Effector memory CD4-positive, alpha-beta T cell (primary cell): ENCODE data around the gene METRNL.

Source experiments
- DNase-seq, 3 donors: peaks; one replicate each; pipeline ENCODE4 v3.0.0-alpha.2; 2020
- H3K27ac ChIP-seq: 2 replicates; pipeline ENCODE4 v1.7.0; 2013; ENCODE audit warnings: mild to moderate bottlenecking, low read length, moderate library complexity; ENCODE audit not compliant: insufficient read depth, poor library complexity, severe bottlenecking
- H3K27me3 ChIP-seq: replicated peaks from 2 replicates; pipeline ENCODE4 v1.7.0; 2013; ENCODE audit warnings: mild to moderate bottlenecking, low read length; ENCODE audit not compliant: insufficient read depth, control insufficient read depth, poor library complexity, severe bottlenecking
- H3K36me3 ChIP-seq: 2 replicates; pipeline ENCODE4 v1.7.0; 2013; ENCODE audit warnings: mild to moderate bottlenecking, low read length, moderate library complexity; ENCODE audit not compliant: control insufficient read depth, insufficient read depth
- H3K4me1 ChIP-seq: 2 replicates; pipeline ENCODE4 v1.7.0; 2013; ENCODE audit warnings: low read length, mild to moderate bottlenecking; ENCODE audit not compliant: control insufficient read depth, insufficient read depth, poor library complexity, severe bottlenecking
- H3K4me3 ChIP-seq: 2 replicates; pipeline ENCODE4 v1.7.0; 2013; ENCODE audit warnings: low read length, low read depth, mild to moderate bottlenecking; ENCODE audit not compliant: insufficient read depth, poor library complexity, severe bottlenecking
- H3K9me3 ChIP-seq: 2 replicates; pipeline ENCODE4 v1.7.0; 2013; ENCODE audit warnings: mild to moderate bottlenecking, low read length, moderate library complexity; ENCODE audit not compliant: control insufficient read depth

Gene METRNL

GRCh38 chr17:83099086-83099555 lies 19.7 kb downstream of the METRNL start:
- DNase-seq: no peak
- Histone ChIP-seq H3K36me3 (peaks cover 3% of the 10 kb centered on the region), H3K27ac (no peak overlapping the region), H3K27me3 (peaks cover 16% of the 10 kb centered on the region), H3K9me3 (no peaks in the 10 kb centered on the region), H3K4me3 (no peak overlapping the region), H3K4me1 (peaks cover 11% of the 10 kb centered on the region)

GRCh38 chr17:83099570-83100181 lies 20.3 kb downstream of the METRNL start:
- no peak overlapping the region for H3K27ac ChIP-seq
- peaks cover 11% of the 10 kb centered on the region for H3K4me1 ChIP-seq
- DNase-seq: no peak
- peaks cover 16% of the 10 kb centered on the region for H3K27me3 ChIP-seq
- no peaks in the 10 kb centered on the region for H3K9me3 ChIP-seq
- H3K4me3 ChIP-seq: no peak overlapping the region
- peaks cover 3% of the 10 kb centered on the region for H3K36me3 ChIP-seq

DNA sequence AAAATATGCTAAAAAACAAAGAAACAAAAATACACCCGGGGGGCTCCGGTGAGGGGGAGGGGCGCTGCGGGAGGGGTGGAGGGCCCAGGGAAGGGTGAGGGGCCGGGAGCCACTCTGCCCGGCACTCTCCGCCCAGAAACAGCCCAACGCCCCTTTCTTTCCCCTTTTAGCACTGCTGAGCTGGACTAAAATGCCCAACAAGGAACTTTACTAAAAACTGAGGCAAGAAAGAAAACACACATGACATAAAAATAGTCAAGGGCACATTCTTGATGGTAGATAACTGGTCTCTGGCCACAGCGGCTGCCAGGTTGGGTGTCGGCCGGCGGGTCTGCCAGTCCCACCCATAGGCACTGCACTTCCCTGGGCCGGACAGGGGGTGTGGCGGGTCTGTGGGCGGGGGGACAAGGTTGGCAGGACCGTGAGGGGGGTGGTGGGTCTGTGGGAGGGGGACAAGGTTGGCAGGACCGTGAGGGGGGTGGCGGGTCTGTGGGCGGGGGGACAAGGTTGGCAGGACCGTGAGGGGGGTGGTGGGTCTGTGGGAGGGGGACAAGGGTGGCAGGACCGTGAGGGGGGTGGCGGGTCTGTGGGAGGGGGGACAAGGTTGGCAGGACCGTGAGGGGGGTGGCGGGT lies 20.9 kb downstream of the METRNL start:
- peaks cover 16% of the 10 kb centered on the region for H3K27me3 ChIP-seq
- H3K27ac ChIP-seq: no peak overlapping the region
- no peak overlapping the region for H3K4me3 ChIP-seq
- no peak for DNase-seq
- no peaks in the 10 kb centered on the region for H3K36me3 ChIP-seq
- H3K9me3 ChIP-seq: no peaks in the 10 kb centered on the region
- H3K4me1 ChIP-seq: peaks cover 11% of the 10 kb centered on the region

DNA sequence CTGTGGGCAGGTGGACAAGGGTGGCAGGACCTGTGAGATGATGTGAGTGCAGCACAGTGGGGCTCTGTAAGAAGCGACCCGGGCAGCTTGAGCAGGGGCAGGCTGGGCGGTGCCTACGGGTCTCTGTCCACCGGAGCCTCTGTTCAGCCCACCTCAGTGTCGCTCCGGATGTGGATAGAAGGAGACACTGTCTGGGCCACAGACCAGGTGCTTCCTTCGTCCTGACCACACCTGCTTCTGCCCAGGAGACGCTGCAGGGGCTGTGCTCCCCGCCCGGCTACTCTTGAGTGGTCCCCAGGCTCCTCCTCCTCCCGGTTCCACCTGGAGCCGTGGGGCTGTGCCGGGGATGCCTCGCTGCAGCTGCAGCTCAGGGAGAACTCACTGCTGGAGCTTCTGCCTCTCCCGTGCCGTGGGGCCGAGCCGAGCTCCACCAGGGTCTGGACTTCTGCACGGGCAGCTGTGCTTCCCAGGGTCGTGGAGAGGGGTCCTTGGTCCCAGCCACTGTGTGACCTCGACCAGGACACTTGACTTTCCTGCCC lies 21.5 kb downstream of the METRNL start:
- H3K9me3 ChIP-seq: no peaks in the 10 kb centered on the region
- H3K4me1 ChIP-seq: peaks cover 11% of the 10 kb centered on the region
- peaks cover 16% of the 10 kb centered on the region for H3K27me3 ChIP-seq
- DNase-seq: no peak
- H3K36me3 ChIP-seq: no peaks in the 10 kb centered on the region
- H3K4me3 ChIP-seq: no peak overlapping the region
- H3K27ac ChIP-seq: no peak overlapping the region

- Histone ChIP-seq H3K27me3 (peaks cover 16% of the 10 kb centered on the region), H3K4me1 (peaks cover 11% of the 10 kb centered on the region), H3K4me3 (no peak overlapping the region), H3K27ac (no peak overlapping the region), H3K9me3 (no peaks in the 10 kb centered on the region), H3K36me3 (no peaks in the 10 kb centered on the region)
- no peak for DNase-seq
Measured at GRCh38 chr17:83101805-83102480, 22.5 kb downstream of the METRNL start.

DNA sequence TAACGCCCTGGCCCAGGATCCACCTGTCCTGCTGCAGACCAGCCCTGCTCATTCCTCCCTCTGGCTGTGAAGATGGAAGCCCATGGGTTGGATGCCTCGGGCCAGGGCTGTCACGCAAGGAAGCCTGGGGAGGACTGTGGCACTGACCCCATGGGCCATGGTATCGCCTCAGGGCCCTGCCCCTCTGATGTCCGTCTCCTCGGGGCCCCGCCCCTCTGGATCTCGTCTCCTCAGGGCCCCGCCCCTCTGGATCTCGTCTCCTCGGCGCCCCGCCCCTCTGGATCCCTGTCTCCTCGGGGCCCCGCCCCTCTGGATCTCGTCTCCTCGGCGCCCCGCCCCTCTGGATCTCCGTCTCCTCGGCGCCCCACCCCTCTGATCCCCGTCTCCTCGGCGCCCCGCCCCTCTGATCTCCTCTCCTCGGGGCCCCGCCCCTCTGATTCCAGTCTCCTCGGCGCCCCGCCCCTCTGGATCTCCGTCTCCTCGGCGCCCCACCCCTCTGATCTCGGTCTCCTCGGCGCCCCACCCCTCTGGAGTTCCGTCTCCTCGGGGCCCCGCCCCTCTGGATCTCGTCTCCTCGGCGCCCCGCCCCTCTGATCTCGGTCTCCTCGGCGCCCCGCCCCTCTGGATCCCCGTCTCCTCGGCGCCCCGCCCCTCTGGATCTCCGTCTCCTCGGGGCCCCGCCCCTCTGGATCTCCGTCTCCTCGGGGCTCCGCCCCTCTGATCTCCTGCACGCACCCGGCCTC lies 24.0 kb downstream of the METRNL start:
- Histone ChIP-seq H3K4me3 (no peak overlapping the region), H3K9me3 (no peaks in the 10 kb centered on the region), H3K4me1 (peaks cover 11% of the 10 kb centered on the region), H3K27me3 (peaks cover 16% of the 10 kb centered on the region), H3K27ac (no peak overlapping the region), H3K36me3 (no peaks in the 10 kb centered on the region)
- DNase-seq: no peak

- no peaks in the 10 kb centered on the region for H3K9me3 ChIP-seq
Measured at GRCh38 chr17:83103943-83104311, 24.5 kb downstream of the METRNL start.

GRCh38 chr17:83104577-83105505 lies 25.4 kb downstream of the METRNL start:
- H3K36me3 ChIP-seq: no peaks in the 10 kb centered on the region
- no peak for DNase-seq
- H3K4me1 ChIP-seq: peaks cover 7% of the 10 kb centered on the region
- no peak overlapping the region for H3K4me3 ChIP-seq
- H3K9me3 ChIP-seq: no peaks in the 10 kb centered on the region
- H3K27me3 ChIP-seq: peaks cover 6% of the 10 kb centered on the region
- no peak overlapping the region for H3K27ac ChIP-seq

More at GRCh38 chr17:83103943-83104311, 24.5 kb downstream of the METRNL start:
- no peak overlapping the region for H3K4me3 ChIP-seq
- no peak overlapping the region for H3K27ac ChIP-seq
- DNase-seq: no peak
- no peaks in the 10 kb centered on the region for H3K36me3 ChIP-seq
- H3K27me3 ChIP-seq: peaks cover 12% of the 10 kb centered on the region
- H3K4me1 ChIP-seq: peaks cover 11% of the 10 kb centered on the region

DNA sequence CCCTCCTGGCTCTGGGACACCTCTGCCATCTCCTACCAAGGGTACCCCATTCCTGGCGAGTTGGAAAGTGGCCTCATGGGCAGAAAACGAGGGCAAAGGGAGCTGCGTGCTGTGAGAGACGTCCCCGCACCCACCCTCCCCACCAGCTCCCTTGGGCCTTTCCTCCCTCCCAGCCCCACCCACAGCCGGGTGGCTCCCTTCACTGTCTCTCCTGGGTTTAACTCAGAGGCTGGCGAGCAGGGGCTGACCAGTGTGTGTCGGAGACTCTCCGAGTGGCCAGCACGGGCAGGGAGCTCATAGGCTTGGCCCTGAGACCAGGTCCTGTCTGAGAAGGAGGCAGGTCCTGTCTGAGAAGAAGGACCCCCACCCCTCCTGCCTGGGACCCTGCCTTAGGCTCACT lies 26.1 kb downstream of the METRNL start:
- no peaks in the 10 kb centered on the region for H3K27me3 ChIP-seq
- peaks cover 5% of the 10 kb centered on the region for H3K4me1 ChIP-seq
- H3K4me3 ChIP-seq: no peak overlapping the region
- no peaks in the 10 kb centered on the region for H3K9me3 ChIP-seq
- H3K27ac ChIP-seq: no peak overlapping the region
- no peak for DNase-seq
- no peaks in the 10 kb centered on the region for H3K36me3 ChIP-seq
